ENCODE measurements around the gene SUGCT. TPM values are rescaled to one million over a fixed set of nuclear protein-coding genes. Genes with fewer than 3 reads are reported as not detected.
"Not testable (repeated sequence)": the region's sequence is repeated elsewhere in the genome, so short reads cannot be mapped to it uniquely, and the experiment has no call there.

The SUGCT gene
- total RNA-seq, 2 donors from 2014 or later: 3.3 to 15.2 TPM

GRCh38 chr7:40595832-40596231 is 461.0 kb downstream of the SUGCT start:
- no peaks in the 10 kb centered on the region for H3K36me3 ChIP-seq
- H3K4me1 ChIP-seq (ENCODE audit: control insufficient read depth in 1 of 2, low read depth in 2 of 2): peaks cover 0 to 14% of the 10 kb centered on the region in 2 donors
- peak overlapping the region; percentile 33 for H3K4me3 ChIP-seq
- H3K9me3 ChIP-seq: peaks cover 2% of the 10 kb centered on the region
- TF ChIP-seq CTCF (IDR thresholded peaks at IDR 0.05): no peak
- H3K27me3 ChIP-seq (replicated peaks; ENCODE audit: insufficient read depth): no peaks in the 10 kb centered on the region
- H3K27ac ChIP-seq: peak overlapping the region; percentile 35 to 46
- no peak for ATAC-seq (ENCODE audit: insufficient number of reproducible peaks, low FRiP score, low read depth)
- no peak for DNase-seq (ENCODE audit: low spot score)

GRCh38 chr7:40597517-40597916 is 462.7 kb downstream of the SUGCT start:
- H3K27ac ChIP-seq: peak overlapping the region in 1 of 2 donors; percentile 16
- no peak for TF ChIP-seq CTCF (IDR thresholded peaks at IDR 0.05)
- no peaks in the 10 kb centered on the region for H3K36me3 ChIP-seq
- ATAC-seq (ENCODE audit: insufficient number of reproducible peaks, low FRiP score, low read depth) (no peak), DNase-seq (ENCODE audit: low spot score) (no peak)
- H3K4me1 ChIP-seq (ENCODE audit: control insufficient read depth in 1 of 2, low read depth in 2 of 2): peaks cover 0 to 14% of the 10 kb centered on the region in 2 donors
- no peaks in the 10 kb centered on the region for H3K9me3 ChIP-seq
- H3K4me3 ChIP-seq: no peak overlapping the region
- H3K27me3 ChIP-seq (replicated peaks; ENCODE audit: insufficient read depth): no peaks in the 10 kb centered on the region

DNA sequence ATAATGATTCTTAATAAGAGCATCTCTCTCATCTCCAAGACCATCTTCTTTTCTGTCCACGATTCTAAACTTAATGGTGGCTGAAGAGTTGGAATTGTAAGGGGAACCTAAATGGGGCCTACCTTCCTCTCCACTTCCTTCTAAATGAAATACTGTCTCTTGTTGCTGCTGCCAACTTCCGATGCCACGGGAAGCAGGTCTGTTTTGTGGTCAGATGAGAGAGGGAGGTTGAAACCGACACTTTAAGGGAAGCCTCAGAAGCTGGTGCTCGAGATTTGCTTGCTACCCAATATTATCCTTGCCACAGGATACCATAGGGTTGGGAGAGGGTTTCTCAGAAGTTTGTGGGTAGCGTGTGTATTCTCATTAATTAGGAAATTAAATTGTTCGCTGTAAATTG is 464.1 kb downstream of the SUGCT start:
- TF ChIP-seq CTCF (IDR thresholded peaks at IDR 0.05): no peak
- no peaks in the 10 kb centered on the region for H3K9me3 ChIP-seq
- no peak overlapping the region for H3K4me3 ChIP-seq
- ATAC-seq (ENCODE audit: insufficient number of reproducible peaks, low FRiP score, low read depth) (no peak), DNase-seq (ENCODE audit: low spot score) (no peak)
- no peaks in the 10 kb centered on the region for H3K36me3 ChIP-seq
- no peak overlapping the region for H3K27ac ChIP-seq
- no peaks in the 10 kb centered on the region for H3K27me3 ChIP-seq (replicated peaks; ENCODE audit: insufficient read depth)
- H3K4me1 ChIP-seq (ENCODE audit: control insufficient read depth in 1 of 2, low read depth in 2 of 2): peaks cover 0 to 14% of the 10 kb centered on the region in 2 donors

- Histone ChIP-seq H3K36me3 (no peaks in the 10 kb centered on the region), H3K4me3 (no peak overlapping the region), H3K4me1 (ENCODE audit: control insufficient read depth in 1 of 2, low read depth in 2 of 2) (peaks cover 0 to 21% of the 10 kb centered on the region in 2 donors), H3K27me3 (replicated peaks; ENCODE audit: insufficient read depth) (no peaks in the 10 kb centered on the region), H3K27ac (no peak overlapping the region), H3K9me3 (no peaks in the 10 kb centered on the region)
- TF ChIP-seq CTCF (IDR thresholded peaks at IDR 0.05): no peak
- DNase-seq (ENCODE audit: low spot score): no peak
- ATAC-seq (ENCODE audit: insufficient number of reproducible peaks, low FRiP score, low read depth): no peak
Observed at GRCh38 chr7:40599836-40600235, 465.0 kb downstream of the SUGCT start.

- H3K27ac ChIP-seq; H3K4me1 ChIP-seq (ENCODE audit: control insufficient read depth in 1 of 2, low read depth in 2 of 2); H3K4me3 ChIP-seq; ATAC-seq (ENCODE audit: insufficient number of reproducible peaks, low FRiP score, low read depth); H3K27me3 ChIP-seq (replicated peaks; ENCODE audit: insufficient read depth); H3K36me3 ChIP-seq; DNase-seq (ENCODE audit: low spot score); H3K9me3 ChIP-seq: not testable (repeated sequence)
Observed at GRCh38 chr7:40602351-40602750, 467.5 kb downstream of the SUGCT start.

Measured in thoracic aorta (tissue), 2 donors.